Endodermal cell (in vitro differentiated cells): ENCODE measurements around the gene UTP18. TPM values are rescaled to one million over a fixed set of nuclear protein-coding genes. Genes with fewer than 3 reads are reported as not detected.

Source experiments
- DNase-seq: peaks from one replicate; pipeline ENCODE4 v3.0.0-alpha.2; 2017
- H3K27ac ChIP-seq: 2 replicates; pipeline ENCODE4 v1.5.1; 2013; ENCODE audit warnings: mild to moderate bottlenecking, low read depth, low read length, moderate library complexity
- H3K27me3 ChIP-seq: 2 replicates; pipeline ENCODE4 v1.6.1; 2013; ENCODE audit warnings: mild to moderate bottlenecking, low read length, moderate library complexity; ENCODE audit not compliant: insufficient read depth, control insufficient read depth, poor library complexity, severe bottlenecking
- H3K36me3 ChIP-seq: 2 replicates; pipeline ENCODE4 v1.7.0; 2013; ENCODE audit warnings: mild to moderate bottlenecking, low read length, moderate library complexity; ENCODE audit not compliant: control insufficient read depth, insufficient read depth
- H3K4me1 ChIP-seq: one replicate; pipeline ENCODE4 v1.7.0; 2013; ENCODE audit warnings: low read length; ENCODE audit not compliant: control insufficient read depth, insufficient read depth
- H3K4me3 ChIP-seq: 2 replicates; pipeline ENCODE4 v1.5.1; 2013; ENCODE audit warnings: mild to moderate bottlenecking, low read length, moderate library complexity
- H3K9ac ChIP-seq: 2 replicates; pipeline ENCODE4 v1.6.1; 2013; ENCODE audit warnings: mild to moderate bottlenecking, low read length, moderate library complexity; ENCODE audit not compliant: poor library complexity, severe bottlenecking; ENCODE audit errors: extremely low read depth
- H3K9me3 ChIP-seq: 2 replicates; pipeline ENCODE4 v1.6.1; 2013; ENCODE audit warnings: mild to moderate bottlenecking, low read length, moderate library complexity; ENCODE audit not compliant: control insufficient read depth
- H3K27ac Mint-ChIP-seq: 2 replicates; pipeline ENCODE4 v1.8.0; 2020; ENCODE audit warnings: mixed read lengths
- H3K27me3 Mint-ChIP-seq: 2 replicates; pipeline ENCODE4 v1.8.0; 2021; ENCODE audit warnings: mild to moderate bottlenecking, mixed read lengths; ENCODE audit not compliant: insufficient read depth
- H3K36me3 Mint-ChIP-seq: 2 replicates; pipeline ENCODE4 v1.8.0; 2020; ENCODE audit warnings: low read depth, mixed read lengths
- H3K4me1 Mint-ChIP-seq: 2 replicates; pipeline ENCODE4 v1.8.0; 2020; ENCODE audit warnings: mixed read lengths
- H3K4me3 Mint-ChIP-seq: 2 replicates; pipeline ENCODE4 v1.8.0; 2020; ENCODE audit warnings: mild to moderate bottlenecking, moderate library complexity, mixed read lengths
- H3K9me3 Mint-ChIP-seq: 2 replicates; pipeline ENCODE4 v1.8.0; 2020; ENCODE audit warnings: mild to moderate bottlenecking, mixed read lengths
- CTCF ChIP-seq: fragments of 200-600 bp; sonication (generic); conservative IDR thresholded peaks from 2 replicates; pipeline ENCODE4 v1.5.0; 2021; ENCODE audit warnings: antibody characterized with exemption, mild to moderate bottlenecking
- WGBS, 2 experiments: methylation state at CpG; one replicate each; pipeline versions ENCODE4 v1.1.5 to v1.1.7; 2013; ENCODE audit warnings: missing lambda C conversion rate in 2 of 2, mixed read lengths in 1 of 2; ENCODE audit not compliant: insufficient coverage in 1 of 2, insufficient read length in 1 of 2; 5-methylcytosine and 5-hydroxymethylcytosine counted together
- long read RNA-seq, 4 experiments: library from polyadenylated mRNA in 2 of 4; library from RNA in 1 of 4; library from capped mRNA in 1 of 4; stranded (forward) in 3 of 4; unstranded in 1 of 4; transcript quantifications; one replicate each; pipeline ENCODE4 v2.0.0, GENCODE V29; 2020 to 2021; ENCODE audit warnings: inconsistent platforms in 1 of 4
- polyA plus RNA-seq, 2 experiments: library from polyadenylated mRNA; stranded (reverse); fragments of 50-300 nt; gene quantifications; one replicate each; pipeline ENCODE4 v1.2.3, GENCODE V29; 2013
- total RNA-seq, 2 donors: library from RNA; stranded (reverse); fragmentation: NEBNext Ultra II Directional in 1 of 2; extraction: Animal tissue kit (Norgen Biotek cat#: 25700) in 1 of 2; gene quantifications; 2 replicates in 1 of 2; 3 replicates in 1 of 2; pipeline ENCODE4 v1.2.1, GENCODE V29; 2021

UTP18 gene
- total RNA-seq, result 10 to 100 TPM; 52.3 to 68.7 TPM
- 51.1 TPM for polyA plus RNA-seq (2013, experiment 1 of 2)
- 51.6 TPM for polyA plus RNA-seq (2013, experiment 2 of 2)
- long read RNA-seq, experiment 1, transcript UTP18-201 (14 exons, 1,894 nt), result major isoform, 37 of 54 reads
- long read RNA-seq, experiment 1, partial matches to known transcripts, result 10 of 54 reads
- long read RNA-seq, experiment 1, other reads (novel, unspliced or antisense), result 7 of 54 reads
- long read RNA-seq, experiment 2, transcript UTP18-201 (14 exons, 1,894 nt), result major isoform, 102 of 117 reads
- long read RNA-seq, experiment 2, partial matches to known transcripts, result 6 of 117 reads
- long read RNA-seq, experiment 2, other reads (novel, unspliced or antisense), result 9 of 117 reads
- long read RNA-seq, experiment 3, transcript UTP18-201 (14 exons, 1,894 nt), result major isoform, 409 of 433 reads
- long read RNA-seq, experiment 3, partial matches to known transcripts, result 10 of 433 reads
- long read RNA-seq, experiment 3, other reads (novel, unspliced or antisense), result 14 of 433 reads
- long read RNA-seq, experiment 4, transcript UTP18-201 (14 exons, 1,894 nt), result major isoform, 160 of 168 reads
- long read RNA-seq, experiment 4, partial matches to known transcripts, result 4 of 168 reads
- long read RNA-seq, experiment 4, other reads (novel, unspliced or antisense), result 4 of 168 reads

GRCh38 chr17:51260237-51261023 is at the start of gene UTP18:
Gene UTP18, plus strand, starts transcription at chr17:51260546. Its CDS starts 39 bp downstream, at chr17:51260585.
- Histone ChIP-seq H3K9ac (peak within 1 kb of the TSS; percentile 97), H3K36me3 (peaks cover 50% of the 10 kb centered on the region), H3K4me3 (peak within 1 kb of the TSS; percentile 92), H3K9me3 (no peaks in the 10 kb centered on the region), H3K27me3 (no peaks in the 10 kb centered on the region), H3K27ac (peak within 1 kb of the TSS; percentile 99), H3K4me1 (no peaks in the 10 kb centered on the region)
- no peaks in the 10 kb centered on the region for H3K9me3 Mint-ChIP-seq
- peak; percentile 99 for DNase-seq
- H3K4me1 Mint-ChIP-seq, result peaks cover 23% of the 10 kb centered on the region
- no peaks in the 10 kb centered on the region for H3K27me3 Mint-ChIP-seq
- TF ChIP-seq CTCF, result no peak
- H3K4me3 Mint-ChIP-seq, result peak within 1 kb of the TSS; percentile 90
- H3K27ac Mint-ChIP-seq, result peak within 1 kb of the TSS; percentile 100
- WGBS, 2 experiments, result 0 to 1% methylated on average over 37 to 92 of the region's 93 CpGs
- peaks cover 40% of the 10 kb centered on the region for H3K36me3 Mint-ChIP-seq

- Mint-ChIP-seq H3K27ac (no peak overlapping the region), H3K9me3 (no peaks in the 10 kb centered on the region), H3K36me3 (peaks cover 46% of the 10 kb centered on the region), H3K4me3 (no peak overlapping the region), H3K27me3 (no peaks in the 10 kb centered on the region), H3K4me1 (no peaks in the 10 kb centered on the region)
- TF ChIP-seq CTCF, result no peak
- WGBS, 2 experiments, result 88 to 100% methylated on average over 1 of the region's 1 CpG
- no peaks in the 10 kb centered on the region for H3K27me3 ChIP-seq
- no peaks in the 10 kb centered on the region for H3K9me3 ChIP-seq
- H3K4me3 ChIP-seq, result no peak overlapping the region
- DNase-seq, result no peak
- peaks cover 80% of the 10 kb centered on the region for H3K36me3 ChIP-seq
- H3K27ac ChIP-seq, result no peak overlapping the region
- no peaks in the 10 kb centered on the region for H3K4me1 ChIP-seq
- H3K9ac ChIP-seq, result no peak overlapping the region
Observed at GRCh38 chr17:51214920-51215319, 45.4 kb upstream of the UTP18 start.

GRCh38 chr17:51217946-51218345 is 42.4 kb upstream of the UTP18 start:
- no peaks in the 10 kb centered on the region for H3K4me1 ChIP-seq
- Mint-ChIP-seq H3K9me3 (no peaks in the 10 kb centered on the region), H3K27me3 (no peaks in the 10 kb centered on the region), H3K36me3 (peaks cover 56% of the 10 kb centered on the region), H3K4me3 (no peak overlapping the region), H3K4me1 (no peaks in the 10 kb centered on the region), H3K27ac (no peak overlapping the region)
- peaks cover 85% of the 10 kb centered on the region for H3K36me3 ChIP-seq
- no peak for TF ChIP-seq CTCF
- H3K4me3 ChIP-seq, result no peak overlapping the region
- H3K9me3 ChIP-seq, result no peaks in the 10 kb centered on the region
- no peak overlapping the region for H3K9ac ChIP-seq
- no peak overlapping the region for H3K27ac ChIP-seq
- H3K27me3 ChIP-seq, result no peaks in the 10 kb centered on the region
- no peak for DNase-seq
- 100% methylated on average over 1 of the region's 1 CpG for WGBS, 2 experiments
